HG02840 (cell line): Measurements from ENCODE around the gene MTG1.
"Not testable (repeated sequence)": the region's sequence is repeated elsewhere in the genome, so short reads cannot be mapped to it uniquely, and the experiment has no call there.

ENCODE experiments used
- ATAC-seq: cut with Tn5 transposase; IDR thresholded peaks from one replicate; pipeline ENCODE4 v1.9.1; 2021; ENCODE audit warnings: mild to moderate bottlenecking, moderate library complexity, moderate number of reproducible peaks; ENCODE audit not compliant: unreplicated experiment, low FRiP score

MTG1 gene

DNA sequence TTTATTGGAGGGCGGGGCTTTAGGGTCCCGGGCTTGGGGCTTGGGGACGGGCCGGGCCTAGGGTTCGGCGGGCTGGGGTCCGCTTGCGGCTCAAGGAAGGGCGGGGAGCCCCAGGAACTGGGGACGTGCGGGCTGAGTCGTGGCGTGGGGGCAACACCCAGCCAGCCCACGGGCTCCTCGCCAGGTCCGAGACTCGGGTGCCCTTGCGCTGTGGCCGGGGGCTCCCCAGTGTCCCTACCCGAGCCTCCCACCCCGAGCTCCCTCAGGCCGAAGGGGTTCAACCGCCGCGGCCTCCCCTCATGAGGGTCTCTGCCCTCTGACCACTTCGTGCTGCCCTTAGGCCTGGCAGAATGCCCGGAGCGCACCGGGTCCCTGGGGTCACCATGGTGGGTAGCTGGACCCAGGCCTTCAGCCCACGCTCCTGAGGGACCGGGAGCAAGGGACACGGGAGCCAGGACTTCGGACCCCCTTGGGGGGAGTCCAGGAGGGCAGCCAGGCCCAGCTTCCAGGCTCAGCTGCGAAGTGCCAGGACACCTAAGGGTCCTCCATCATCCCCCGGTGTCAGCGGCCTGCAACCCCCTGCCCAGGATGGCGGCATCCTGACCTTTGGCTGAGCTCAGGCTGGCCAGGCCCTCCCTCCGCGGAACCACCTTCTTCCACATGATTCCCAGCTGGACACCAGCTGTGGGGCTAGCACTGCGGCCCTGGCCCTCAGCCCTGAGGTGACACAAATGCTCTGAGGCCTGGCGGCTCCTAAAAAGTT, 35.6 kb upstream of the MTG1 start:
- ATAC-seq = no peak

- no peak for ATAC-seq
These were observed 35.0 kb upstream of the MTG1 start for GRCh38 chr10:133358925-133359310.

DNA sequence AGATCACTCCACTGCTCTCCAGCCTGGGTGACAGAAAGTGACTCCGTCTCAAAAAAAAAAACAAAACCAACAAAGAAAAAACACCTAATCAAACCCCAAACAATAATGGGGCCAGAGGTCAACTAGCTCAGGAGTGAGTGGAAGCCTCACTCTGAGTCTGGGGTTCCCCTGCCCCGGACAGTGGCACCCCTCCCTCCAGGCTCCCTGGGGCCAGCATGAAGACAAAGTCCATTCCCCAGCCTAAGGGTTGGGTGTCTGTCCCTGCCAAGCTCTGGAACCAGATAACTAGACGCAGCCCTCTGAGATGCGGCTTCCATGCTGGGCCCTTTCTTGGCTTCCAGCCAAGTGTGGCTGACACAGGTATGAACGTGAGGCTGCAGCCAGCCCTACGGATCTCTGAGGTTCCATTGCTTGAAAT, 34.4 kb upstream of the MTG1 start:
- ATAC-seq = no peak

- ATAC-seq = no peak
These were observed 33.9 kb upstream of the MTG1 start for GRCh38 chr10:133359972-133360610.

DNA sequence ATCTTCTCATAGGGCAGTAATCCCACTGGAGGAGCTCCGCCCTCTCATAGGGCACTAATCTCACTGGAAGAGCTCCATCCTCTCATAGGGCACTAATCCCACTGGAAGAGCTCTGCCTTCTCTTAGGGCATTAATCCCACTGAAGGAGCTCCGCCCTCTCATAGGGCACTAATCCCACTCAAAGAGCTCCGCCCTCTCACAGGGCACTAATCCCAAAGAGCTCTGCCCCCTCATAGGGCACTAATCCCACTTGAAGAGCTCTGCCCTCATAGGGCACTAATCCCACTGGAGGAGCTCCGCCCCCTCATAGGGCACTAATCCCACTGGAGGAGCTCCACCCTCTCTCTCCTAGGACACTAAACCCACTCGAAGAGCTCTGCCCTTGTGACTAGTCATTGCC, 32.7 kb upstream of the MTG1 start:
- ATAC-seq = no peak

DNA sequence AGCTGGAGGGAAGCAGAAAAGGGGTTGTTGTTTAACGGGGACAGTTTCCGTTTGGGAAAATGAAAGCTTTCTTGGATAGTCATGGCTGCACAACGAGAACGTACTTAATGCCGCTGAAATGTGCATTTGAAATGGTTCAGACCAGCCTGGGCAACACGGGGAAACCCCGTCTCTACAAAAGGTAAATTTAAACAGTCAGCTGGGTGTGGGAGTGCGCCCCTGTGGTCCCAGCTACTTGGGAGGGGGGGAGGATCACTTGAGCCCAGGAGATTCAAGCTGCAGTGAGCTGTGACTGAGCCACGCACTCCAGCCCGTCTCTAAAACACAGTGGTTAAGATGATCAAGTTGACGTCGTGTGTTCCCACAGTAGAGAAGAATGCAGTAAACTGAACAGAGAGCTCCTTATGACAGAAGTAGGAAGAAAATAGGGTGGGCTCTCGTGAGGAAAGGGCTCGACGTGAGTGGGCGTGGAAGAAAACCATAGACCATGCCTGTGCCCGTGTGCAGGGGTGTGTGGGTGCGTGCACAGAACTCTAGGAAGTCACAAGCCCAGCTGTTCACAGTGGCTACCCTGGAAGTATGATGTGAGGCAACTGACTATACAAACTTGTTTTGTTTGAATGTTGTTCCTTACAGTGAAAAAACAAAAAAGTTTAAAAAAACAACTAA, 32.0 kb upstream of the MTG1 start:
- ATAC-seq = no peak

DNA sequence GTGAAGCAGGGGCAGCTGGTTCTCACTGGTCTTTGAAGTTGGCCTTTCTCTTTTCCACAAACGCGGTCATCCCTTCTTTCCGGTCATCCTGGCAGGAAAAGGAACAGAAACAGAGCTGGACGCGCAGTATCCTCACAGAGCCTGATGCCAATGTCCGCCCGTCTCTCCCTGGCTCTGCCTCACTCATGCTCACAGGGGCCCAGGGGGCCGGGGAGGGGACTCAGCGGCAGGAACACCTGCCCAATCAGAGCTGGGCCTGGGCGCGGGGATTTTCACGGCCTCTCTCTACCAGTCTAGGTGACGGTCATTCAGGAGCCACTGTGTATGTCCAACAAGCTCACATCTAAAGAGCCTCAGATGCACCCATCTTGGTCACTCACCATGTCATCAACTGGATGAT, 31.1 kb upstream of the MTG1 start:
- ATAC-seq = no peak

DNA sequence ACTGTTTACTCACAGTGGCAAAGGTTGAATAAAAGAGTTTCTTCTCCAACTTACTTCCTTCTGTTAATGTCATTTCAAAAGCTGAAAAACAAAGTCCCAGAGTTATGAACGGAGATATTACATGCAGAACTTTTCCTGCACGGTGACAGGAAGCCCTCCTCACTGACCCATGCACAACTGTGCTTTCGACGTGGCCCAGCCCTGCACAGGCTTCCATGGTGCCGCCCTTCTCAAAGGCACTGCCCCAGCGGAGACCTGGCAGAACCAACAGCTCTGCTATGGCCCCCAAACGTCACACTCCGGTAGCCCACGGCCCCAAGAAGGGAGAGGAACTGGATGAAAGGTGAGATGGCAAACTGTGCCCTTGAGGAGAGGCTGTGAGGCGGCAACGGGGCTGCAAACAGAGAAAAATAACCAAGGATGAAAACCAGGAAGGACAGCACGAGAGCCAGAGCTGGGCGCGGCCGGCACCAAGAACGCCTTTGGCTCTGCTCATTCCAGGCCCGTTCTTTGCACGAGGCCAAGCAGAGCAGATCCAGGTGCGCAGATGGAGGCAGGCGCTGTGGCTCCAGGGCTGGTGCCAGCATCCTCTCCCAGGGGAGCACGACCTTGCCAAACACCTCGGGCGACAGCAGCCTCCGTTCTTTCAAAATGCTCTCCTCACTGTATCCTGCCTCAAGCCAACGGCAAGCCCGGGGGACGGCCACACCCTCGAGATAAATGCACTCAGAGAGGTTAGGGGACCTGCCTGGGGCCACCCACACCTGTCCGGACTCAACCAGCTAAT, 29.1 kb upstream of the MTG1 start:
- ATAC-seq = no peak

DNA sequence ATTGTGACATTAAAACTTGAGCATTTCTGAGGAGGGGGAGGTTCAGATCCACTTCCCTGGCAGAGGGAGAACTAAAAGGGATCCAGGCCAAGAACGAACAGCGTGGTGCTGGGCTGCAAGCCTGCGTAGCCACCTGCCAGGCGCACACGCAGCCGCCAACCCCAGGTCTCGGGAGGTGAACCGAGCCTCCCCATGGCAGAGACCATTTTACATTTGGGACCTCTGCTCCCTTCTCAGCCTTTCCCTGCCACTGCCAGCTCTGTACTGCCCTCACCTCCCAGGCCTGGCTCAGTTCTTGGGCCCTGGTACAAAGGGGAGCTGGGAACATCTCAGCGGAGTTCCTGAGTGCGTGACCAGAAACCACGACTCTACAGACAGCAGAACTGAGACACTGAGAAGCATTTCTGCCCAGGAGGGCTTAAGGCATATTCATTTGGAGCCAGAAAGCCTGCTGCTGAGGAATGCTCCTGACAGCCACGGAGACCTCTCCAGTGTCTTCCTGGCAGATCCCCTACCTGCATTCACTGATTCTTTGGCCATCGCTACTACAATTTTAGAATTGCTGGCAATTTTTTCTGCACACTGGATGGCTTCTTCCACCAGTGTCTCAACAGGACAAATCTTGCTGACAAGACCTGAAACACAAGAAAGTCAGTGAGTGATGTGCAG, 28.4 kb upstream of the MTG1 start:
- ATAC-seq = no peak

GRCh38 chr10:133366130-133366478, 27.9 kb upstream of the MTG1 start:
- ATAC-seq = no peak

GRCh38 chr10:133366751-133367150, 27.2 kb upstream of the MTG1 start:
- ATAC-seq = no peak

DNA sequence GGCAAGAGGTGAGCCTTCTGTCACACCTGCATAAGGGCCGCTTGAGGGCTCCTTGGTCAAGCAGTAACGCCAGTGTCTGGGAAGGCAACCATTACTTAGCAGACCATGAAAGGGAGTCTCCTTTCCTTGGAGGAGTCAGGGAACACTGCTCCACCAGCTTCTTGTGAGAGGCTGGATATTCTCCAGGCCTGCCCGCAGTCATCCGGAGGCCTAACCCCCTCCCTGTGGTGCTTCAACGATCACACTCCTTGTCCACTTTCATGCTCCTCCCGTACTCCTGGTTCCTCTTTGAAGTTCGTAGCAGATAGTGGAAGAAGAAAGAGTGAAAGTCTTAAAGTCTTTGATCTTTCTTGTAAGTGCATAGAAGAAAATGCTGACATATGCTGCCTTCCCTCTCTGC, 26.5 kb upstream of the MTG1 start:
- ATAC-seq = not testable (repeated sequence)

DNA sequence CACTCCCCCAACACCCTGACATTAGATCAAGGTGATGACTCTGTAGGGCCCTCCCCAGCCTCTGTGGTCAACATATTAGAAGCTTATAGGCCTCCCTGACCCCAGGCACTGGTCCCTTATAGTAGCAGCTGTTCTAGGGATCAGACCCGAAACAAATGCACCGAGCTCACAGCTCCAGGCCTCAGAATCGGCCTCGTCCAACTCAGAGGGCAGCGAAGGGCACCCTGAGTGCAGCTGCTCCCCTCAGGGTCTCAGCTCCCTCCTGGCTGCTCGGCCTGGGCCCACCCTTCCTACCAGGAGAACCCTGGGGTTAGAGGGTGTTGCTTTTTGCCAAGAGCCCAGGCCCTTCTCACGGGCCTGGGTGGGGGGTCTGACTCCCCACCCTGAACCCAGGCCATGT, 25.8 kb upstream of the MTG1 start:
- no peak for ATAC-seq

DNA sequence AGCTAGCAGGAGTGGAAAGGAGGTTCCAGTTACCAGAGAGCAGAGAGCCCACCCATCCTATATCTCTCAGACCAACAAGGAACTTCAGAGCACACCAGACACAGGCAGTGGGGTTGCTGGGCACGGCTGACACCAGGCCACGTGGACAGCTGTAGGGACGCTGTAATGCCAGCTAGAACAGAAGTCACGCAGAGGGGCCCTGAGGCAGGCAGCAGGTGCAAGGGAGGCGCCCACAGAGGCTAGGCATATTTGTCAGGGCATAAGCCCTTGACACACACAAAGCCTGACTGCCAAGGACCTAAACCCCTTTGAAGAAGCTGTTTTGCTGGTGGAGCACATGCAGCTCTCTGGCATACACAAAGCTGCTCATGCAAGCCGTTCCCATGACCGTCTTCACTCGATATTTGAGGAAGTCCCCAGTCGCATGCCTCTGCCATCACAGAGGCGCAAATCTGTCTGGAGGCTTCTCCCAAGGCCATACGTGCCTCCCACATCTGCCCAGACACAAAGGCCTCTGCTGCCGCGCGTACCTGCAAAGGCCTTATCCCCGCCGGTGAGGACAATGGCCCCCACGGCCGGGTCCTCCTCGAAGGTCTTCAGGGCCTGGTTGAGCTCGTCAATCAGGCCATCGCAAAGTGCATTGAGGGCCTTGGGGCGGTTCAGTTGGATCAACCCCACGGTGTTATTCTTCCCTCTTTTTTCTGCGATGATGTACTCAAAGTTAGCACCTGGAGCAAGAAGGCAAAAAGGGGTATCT, 23.7 kb upstream of the MTG1 start:
- no peak for ATAC-seq

DNA sequence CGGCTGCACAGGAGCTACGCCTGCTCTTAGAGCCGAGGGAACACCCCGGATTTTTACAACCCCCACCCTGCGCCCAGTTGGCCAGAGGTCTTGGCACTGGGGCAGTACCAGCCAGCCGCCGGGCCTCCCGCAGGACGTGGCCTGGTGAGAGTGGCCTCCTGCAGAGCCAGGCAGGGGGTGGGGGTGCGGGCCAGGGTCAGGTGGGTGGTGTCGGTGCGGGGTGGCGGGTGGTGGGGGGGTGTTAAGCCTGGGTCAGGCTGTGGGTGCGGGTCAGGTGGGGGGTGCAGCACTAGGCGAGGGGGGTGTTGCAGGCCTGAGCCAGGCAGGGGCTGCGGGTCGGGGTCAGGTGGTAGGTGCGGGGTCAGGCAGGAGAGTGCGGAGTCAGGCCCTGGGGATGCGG, 21.4 kb upstream of the MTG1 start:
- ATAC-seq = no peak

- ATAC-seq = peak; percentile 83
These were observed 20.5 kb upstream of the MTG1 start, which contains the start of gene ECHS1 for GRCh38 chr10:133373174-133374090. ECHS1 (minus strand) TSS chr10:133373354; CDS start chr10:133373333, 21 bp downstream.

DNA sequence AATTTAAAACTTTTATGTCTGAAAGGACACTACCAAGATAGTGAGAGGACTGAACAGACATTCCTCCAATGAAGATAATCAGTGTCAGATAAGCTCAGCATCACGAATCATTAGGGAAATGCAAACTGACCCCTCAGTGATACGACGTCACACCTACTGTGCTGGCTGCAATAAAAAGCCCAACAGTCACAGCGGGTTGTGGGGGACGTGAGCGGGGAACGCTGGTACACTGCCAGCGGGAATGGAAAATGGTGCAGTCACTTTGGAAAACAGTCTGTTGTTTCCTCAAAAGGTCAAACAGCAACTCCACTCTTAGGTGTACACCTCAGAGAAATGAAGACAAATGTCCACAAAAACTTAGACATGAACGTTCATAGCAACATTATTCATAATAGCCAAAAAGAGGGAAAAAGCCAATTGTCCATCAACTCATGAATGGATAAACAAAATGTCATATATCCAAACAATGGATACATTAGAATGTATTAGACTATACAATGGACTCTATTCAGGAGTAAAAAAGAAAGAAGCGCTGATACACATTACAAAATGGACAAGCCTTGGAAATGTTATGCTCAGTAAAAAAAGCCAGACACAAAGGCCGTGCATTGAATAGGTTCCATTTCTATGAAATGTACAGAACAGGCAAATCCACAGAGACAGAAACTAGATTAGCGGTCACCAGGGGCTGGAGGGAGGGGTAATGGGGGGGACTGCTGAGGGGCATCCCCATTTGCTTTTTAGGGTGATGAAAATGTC, 18.4 kb upstream of the MTG1 start:
- ATAC-seq = no peak

DNA sequence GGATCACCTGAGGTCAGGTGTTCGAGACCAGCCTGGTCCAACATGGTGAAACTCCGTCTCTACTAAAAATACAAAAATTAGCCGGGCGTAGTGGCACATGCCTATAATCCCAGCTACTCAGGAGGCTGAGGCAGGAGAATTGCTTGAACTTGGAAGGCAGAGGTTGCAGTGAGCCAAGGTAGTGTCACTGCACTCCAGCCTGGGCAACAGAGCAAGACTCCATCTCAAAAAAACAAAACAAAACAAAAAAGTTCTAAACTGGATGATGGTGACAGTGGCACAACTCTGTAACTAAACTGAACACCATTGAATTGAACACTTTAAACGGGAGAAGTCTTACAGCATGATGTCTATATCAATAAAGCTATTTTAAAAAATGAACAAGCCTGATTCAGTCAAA, 17.8 kb upstream of the MTG1 start:
- ATAC-seq = not testable (repeated sequence)
